Stimulated activated effector memory CD8-positive, alpha-beta T cell treated with anti-CD3 and anti-CD28 coated beads, Interleukin-12 subunit alpha, Interleukin-12 subunit beta, amount 100 ng/mL, for 72 hours (primary cell): Measurements from ENCODE around the gene NEU3.
"Not testable (repeated sequence)": the region's sequence is repeated elsewhere in the genome, so short reads cannot be mapped to it uniquely, and the experiment has no call there.

Experiments
- ATAC-seq: fragments of 150-1000 bp; cut with Tn5 transposase; 2 replicates; pipeline ENCODE4 v1.10.0; 2021
- DNase-seq, 2 donors: peaks; one replicate each; pipeline ENCODE4 v3.0.0; 2021 to 2022; ENCODE audit warnings: low spot score in 2 of 2
- H3K27ac Mint-ChIP-seq: one replicate; pipeline ENCODE4 v1.8.0; 2022; ENCODE audit warnings: mild to moderate bottlenecking, mixed read lengths
- H3K36me3 Mint-ChIP-seq: one replicate; pipeline ENCODE4 v1.8.0; 2022; ENCODE audit warnings: mild to moderate bottlenecking, mixed read lengths
- H3K4me1 Mint-ChIP-seq: one replicate; pipeline ENCODE4 v1.8.0; 2022; ENCODE audit warnings: mixed read lengths
- H3K4me3 Mint-ChIP-seq: one replicate; pipeline ENCODE4 v1.8.0; 2022; ENCODE audit warnings: mild to moderate bottlenecking, mixed read lengths
- H3K9me3 Mint-ChIP-seq: one replicate; pipeline ENCODE4 v1.8.0; 2022; ENCODE audit warnings: mixed read lengths

Gene NEU3

GRCh38 chr11:74988541-74989259, at the start of gene NEU3:
NEU3 (plus strand) TSS chr11:74988933; CDS start chr11:74989061, 128 bp downstream.
- Mint-ChIP-seq H3K27ac (peak within 1 kb of the TSS; percentile 94), H3K4me1 (peaks cover 30% of the 10 kb centered on the region), H3K36me3 (peaks cover 8% of the 10 kb centered on the region), H3K9me3 (no peaks in the 10 kb centered on the region), H3K4me3 (peak within 1 kb of the TSS; percentile 93)
- peak; percentile 66 to 86 for DNase-seq
- peak; percentile 96 for ATAC-seq

- H3K27ac Mint-ChIP-seq: peak overlapping the region; percentile 81
- peaks cover 28% of the 10 kb centered on the region for H3K36me3 Mint-ChIP-seq
- H3K4me1 Mint-ChIP-seq: peaks cover 30% of the 10 kb centered on the region
Measured at GRCh38 chr11:74941492-74941891, 47.2 kb upstream of the NEU3 start.

GRCh38 chr11:74942073-74942759, 46.5 kb upstream of the NEU3 start:
- H3K27ac Mint-ChIP-seq: peak overlapping the region; percentile 81
- H3K4me3 Mint-ChIP-seq: peak overlapping the region; percentile 18
- no peaks in the 10 kb centered on the region for H3K9me3 Mint-ChIP-seq
- DNase-seq (no peak), ATAC-seq (no peak)
- peaks cover 30% of the 10 kb centered on the region for H3K4me1 Mint-ChIP-seq
- peaks cover 21% of the 10 kb centered on the region for H3K36me3 Mint-ChIP-seq

More at GRCh38 chr11:74941492-74941891, 47.2 kb upstream of the NEU3 start:
- Mint-ChIP-seq H3K4me3 (no peak overlapping the region), H3K9me3 (no peaks in the 10 kb centered on the region)
- DNase-seq: no peak
- ATAC-seq: no peak

GRCh38 chr11:74948546-74948897, 40.2 kb upstream of the NEU3 start:
- no peak for DNase-seq
- Mint-ChIP-seq H3K36me3 (peaks cover 52% of the 10 kb centered on the region), H3K9me3 (no peaks in the 10 kb centered on the region), H3K4me1 (peaks cover 45% of the 10 kb centered on the region), H3K27ac (peak overlapping the region; percentile 97), H3K4me3 (peak overlapping the region; percentile 85)
- ATAC-seq: peak; percentile 27

- DNase-seq (peak; percentile 90 to 98), ATAC-seq (peak; percentile 99)
- H3K4me1 Mint-ChIP-seq: peaks cover 44% of the 10 kb centered on the region
- H3K36me3 Mint-ChIP-seq: peaks cover 59% of the 10 kb centered on the region
- H3K9me3 Mint-ChIP-seq: no peaks in the 10 kb centered on the region
- H3K27ac Mint-ChIP-seq: peak within 1 kb of the TSS; percentile 97
- H3K4me3 Mint-ChIP-seq: peak within 1 kb of the TSS; percentile 85
Measured at GRCh38 chr11:74948898-74949752, 39.6 kb upstream of the NEU3 start, which contains the start of the genes SPCS2 and XRRA1. SPCS2 (plus strand) TSS chr11:74949266; CDS start chr11:74949286, 20 bp downstream. XRRA1 (minus strand) TSS chr11:74949091; CDS start chr11:74940878, 8,213 bp downstream.

GRCh38 chr11:74949753-74950137, 39.0 kb upstream of the NEU3 start:
- Mint-ChIP-seq H3K4me1 (peaks cover 50% of the 10 kb centered on the region), H3K4me3 (peak overlapping the region; percentile 85), H3K9me3 (no peaks in the 10 kb centered on the region), H3K36me3 (peaks cover 65% of the 10 kb centered on the region), H3K27ac (peak overlapping the region; percentile 97)
- ATAC-seq (no peak), DNase-seq (no peak)

- Mint-ChIP-seq H3K4me1 (peaks cover 57% of the 10 kb centered on the region), H3K27ac (peak overlapping the region; percentile 97), H3K4me3 (peak overlapping the region; percentile 85), H3K36me3 (peaks cover 69% of the 10 kb centered on the region), H3K9me3 (no peaks in the 10 kb centered on the region)
- DNase-seq (no peak), ATAC-seq (no peak)
Measured at GRCh38 chr11:74950374-74950969, 38.3 kb upstream of the NEU3 start.

- peaks cover 76% of the 10 kb centered on the region for H3K36me3 Mint-ChIP-seq
- ATAC-seq (no peak), DNase-seq (no peak)
- H3K4me3 Mint-ChIP-seq: peak overlapping the region; percentile 85
- peak overlapping the region; percentile 97 for H3K27ac Mint-ChIP-seq
- H3K9me3 Mint-ChIP-seq: no peaks in the 10 kb centered on the region
- H3K4me1 Mint-ChIP-seq: peaks cover 65% of the 10 kb centered on the region
Measured at GRCh38 chr11:74951226-74951625, 37.5 kb upstream of the NEU3 start.

GRCh38 chr11:74952752-74953151, 36.0 kb upstream of the NEU3 start:
- Mint-ChIP-seq H3K9me3 (no peaks in the 10 kb centered on the region), H3K4me3 (no peak overlapping the region), H3K4me1 (peaks cover 77% of the 10 kb centered on the region), H3K36me3 (peaks cover 89% of the 10 kb centered on the region), H3K27ac (no peak overlapping the region)
- DNase-seq (no peak), ATAC-seq (no peak)

GRCh38 chr11:74953451-74953850, 35.3 kb upstream of the NEU3 start:
- H3K4me1 Mint-ChIP-seq: peaks cover 83% of the 10 kb centered on the region
- no peak overlapping the region for H3K27ac Mint-ChIP-seq
- H3K36me3 Mint-ChIP-seq: peaks cover 94% of the 10 kb centered on the region
- ATAC-seq (no peak), DNase-seq (no peak)
- H3K9me3 Mint-ChIP-seq: no peaks in the 10 kb centered on the region
- H3K4me3 Mint-ChIP-seq: no peak overlapping the region

- no peak overlapping the region for H3K4me3 Mint-ChIP-seq
- ATAC-seq (no peak), DNase-seq (no peak)
- H3K27ac Mint-ChIP-seq: no peak overlapping the region
- peaks cover 85% of the 10 kb centered on the region for H3K4me1 Mint-ChIP-seq
- H3K9me3 Mint-ChIP-seq: no peaks in the 10 kb centered on the region
- H3K36me3 Mint-ChIP-seq: peaks cover 94% of the 10 kb centered on the region
Measured at GRCh38 chr11:74954199-74954598, 34.5 kb upstream of the NEU3 start.

GRCh38 chr11:74956397-74957015, 32.2 kb upstream of the NEU3 start:
- Mint-ChIP-seq H3K4me3 (no peak overlapping the region), H3K27ac (no peak overlapping the region), H3K36me3 (peaks cover 89% of the 10 kb centered on the region), H3K9me3 (no peaks in the 10 kb centered on the region), H3K4me1 (peaks cover 86% of the 10 kb centered on the region)
- ATAC-seq (no peak), DNase-seq (no peak)

- Mint-ChIP-seq H3K4me3 (no peak overlapping the region), H3K36me3 (peaks cover 89% of the 10 kb centered on the region), H3K4me1 (peaks cover 88% of the 10 kb centered on the region), H3K9me3 (no peaks in the 10 kb centered on the region), H3K27ac (no peak overlapping the region)
- DNase-seq: no peak
- peak; percentile 37 for ATAC-seq
Measured at GRCh38 chr11:74957937-74958629, 30.6 kb upstream of the NEU3 start.

GRCh38 chr11:74960128-74960527, 28.6 kb upstream of the NEU3 start:
- not testable (repeated sequence) for H3K4me3 Mint-ChIP-seq, DNase-seq, H3K9me3 Mint-ChIP-seq, ATAC-seq
- Mint-ChIP-seq H3K27ac (peak overlapping the region; percentile 58), H3K4me1 (peaks cover 79% of the 10 kb centered on the region), H3K36me3 (peaks cover 89% of the 10 kb centered on the region)
